Neuronal stem cell (in vitro differentiated cells): ENCODE results near the gene ASPDH.
A peak's percentile ranks its signal among the peaks of the same experiment; 100 is the strongest.
"Not testable (repeated sequence)": the region's sequence is repeated elsewhere in the genome, so short reads cannot be mapped to it uniquely, and the experiment has no call there.

ENCODE experiments used
- DNase-seq: peaks from one replicate; pipeline ENCODE4 v3.0.0-alpha.2; 2013; ENCODE audit warnings: low spot score
- H2AFZ ChIP-seq: one replicate; pipeline ENCODE4 v1.6.1; 2013; ENCODE audit warnings: mild to moderate bottlenecking, low read length, inconsistent platforms
- H2AK5ac ChIP-seq: 2 replicates; pipeline ENCODE4 v1.6.1; 2013; ENCODE audit warnings: low read depth, mild to moderate bottlenecking, inconsistent platforms, low read length, moderate library complexity, mixed read lengths
- H2BK120ac ChIP-seq: 2 replicates; pipeline ENCODE4 v1.6.1; 2013; ENCODE audit warnings: low read depth, mild to moderate bottlenecking, inconsistent platforms, low read length, moderate library complexity, mixed read lengths
- H2BK12ac ChIP-seq: one replicate; pipeline ENCODE4 v1.6.1; 2013; ENCODE audit warnings: low read length, inconsistent platforms
- H2BK15ac ChIP-seq: 2 replicates; pipeline ENCODE4 v1.6.1; 2013; ENCODE audit warnings: mild to moderate bottlenecking, low read length, inconsistent platforms, mixed read lengths
- H2BK5ac ChIP-seq: one replicate; pipeline ENCODE4 v1.6.1; 2013; ENCODE audit warnings: inconsistent platforms, mild to moderate bottlenecking, low read length, moderate library complexity
- H3K14ac ChIP-seq: one replicate; pipeline ENCODE4 v1.6.1; 2013; ENCODE audit warnings: low read length, inconsistent platforms
- H3K18ac ChIP-seq: 2 replicates; pipeline ENCODE4 v1.6.1; 2013; ENCODE audit warnings: low read length, inconsistent platforms
- H3K23ac ChIP-seq: 2 replicates; pipeline ENCODE4 v1.6.1; 2013; ENCODE audit warnings: low read depth, mild to moderate bottlenecking, mixed read lengths, low read length, inconsistent platforms; ENCODE audit not compliant: poor library complexity
- H3K27ac ChIP-seq: replicated peaks from 3 replicates; pipeline ENCODE4 v1.5.1; 2013; ENCODE audit warnings: low read length, inconsistent platforms
- H3K27me3 ChIP-seq, 3 experiments: 2 replicates each; pipeline ENCODE4 v1.6.1; 2013; ENCODE audit warnings: low read length in 3 of 3, mild to moderate bottlenecking in 2 of 3, inconsistent platforms in 1 of 3, low read depth in 1 of 3, mixed read lengths in 1 of 3, moderate library complexity in 1 of 3; ENCODE audit not compliant: control insufficient read depth in 3 of 3, insufficient read depth in 3 of 3
- H3K36me3 ChIP-seq, 2 donors: replicated peaks in 1 of 2; 2 replicates each; pipeline ENCODE4 v1.6.1; 2013; ENCODE audit warnings: low read length in 2 of 2; ENCODE audit not compliant: control insufficient read depth in 2 of 2, insufficient read depth in 2 of 2
- H3K4ac ChIP-seq: 2 replicates; pipeline ENCODE4 v1.6.1; 2013; ENCODE audit warnings: inconsistent platforms, mild to moderate bottlenecking, low read length, moderate library complexity
- H3K4me1 ChIP-seq, 2 donors: 1 replicate in 1 of 2; 2 replicates in 1 of 2; pipeline ENCODE4 v1.6.1; 2013; ENCODE audit warnings: low read length in 2 of 2, low read depth in 1 of 2; ENCODE audit not compliant: control insufficient read depth in 2 of 2, insufficient read depth in 1 of 2
- H3K4me2 ChIP-seq: one replicate; pipeline ENCODE4 v1.6.1; 2013; ENCODE audit warnings: mild to moderate bottlenecking, low read length, inconsistent platforms; ENCODE audit not compliant: insufficient read depth, poor library complexity, severe bottlenecking
- H3K4me3 ChIP-seq, 2 donors: 2 replicates each; pipeline ENCODE4 v1.5.1; 2013; ENCODE audit warnings: low read length in 2 of 2, mild to moderate bottlenecking in 2 of 2, inconsistent platforms in 1 of 2, moderate library complexity in 1 of 2
- H3K79me1 ChIP-seq: one replicate; pipeline ENCODE4 v1.6.1; 2013; ENCODE audit warnings: low read depth, mild to moderate bottlenecking, inconsistent platforms, low read length, moderate library complexity
- H3K9ac ChIP-seq: one replicate; pipeline ENCODE4 v1.6.1; 2013; ENCODE audit warnings: mild to moderate bottlenecking, low read depth, low read length, inconsistent platforms; ENCODE audit not compliant: poor library complexity
- H3K9me3 ChIP-seq, 2 donors: replicated peaks in 1 of 2; 2 replicates each; pipeline versions ENCODE3 to v1.6.1; 2013; ENCODE audit warnings: low read length in 2 of 2, mild to moderate bottlenecking in 2 of 2, inconsistent platforms in 1 of 2, low read depth in 1 of 2, mixed read lengths in 1 of 2, moderate library complexity in 1 of 2; ENCODE audit not compliant: control insufficient read depth in 2 of 2, insufficient read depth in 1 of 2
- H4K8ac ChIP-seq: one replicate; pipeline ENCODE4 v1.6.1; 2013; ENCODE audit warnings: low read depth, mild to moderate bottlenecking, inconsistent platforms, low read length, moderate library complexity
- H4K91ac ChIP-seq: one replicate; pipeline ENCODE4 v1.6.1; 2013; ENCODE audit warnings: low read length, low read depth, mild to moderate bottlenecking, inconsistent platforms; ENCODE audit not compliant: poor library complexity
- WGBS, 2 donors: extraction: QIAGEN DNeasy Blood & Tissue Kit; methylation state at CpG; one replicate each; pipeline ENCODE4 v1.1.7; 2013; ENCODE audit warnings: missing lambda C conversion rate in 2 of 2, mixed read lengths in 1 of 2; ENCODE audit not compliant: insufficient read length in 2 of 2, insufficient replicate concordance in 1 of 2; ENCODE audit errors: extremely low coverage in 2 of 2; 5-methylcytosine and 5-hydroxymethylcytosine counted together

ASPDH gene

GRCh38 chr19:50476224-50476906 is 37.3 kb downstream of the ASPDH start, which contains the start of the genes EMC10 and GARIN5A:
Gene EMC10 (plus strand): TSS chr19:50476507. CDS start chr19:50476545, 38 bp downstream.
Gene GARIN5A (minus strand): TSS chr19:50476848. CDS start chr19:50476388, 460 bp downstream.
- H2BK5ac ChIP-seq = peak within 1 kb of the TSS; percentile 90

GRCh38 chr19:50475736-50476223 is 37.9 kb downstream of the ASPDH start:
- H3K27me3 ChIP-seq = peaks cover 0 to 15% (median 0%) of the 10 kb centered on the region in 3 experiments
- peaks cover 6 to 31% of the 10 kb centered on the region in 2 donors for H3K9me3 ChIP-seq
- H3K79me1 ChIP-seq = peaks cover 7% of the 10 kb centered on the region
- no peak overlapping the region for H3K27ac ChIP-seq
- H3K18ac ChIP-seq = peak overlapping the region; percentile 85
- peak overlapping the region; percentile 53 for H3K4ac ChIP-seq
- no peak overlapping the region for H3K4me3 ChIP-seq
- peak overlapping the region; percentile 12 for H3K23ac ChIP-seq
- H3K4me2 ChIP-seq = no peak overlapping the region
- H2BK15ac ChIP-seq = no peak overlapping the region
- peak overlapping the region; percentile 100 for H2AFZ ChIP-seq
- peak overlapping the region; percentile 90 for H2BK5ac ChIP-seq
- WGBS, 2 donors = no CpG with 5 or more reads among the region's 29 CpGs
- H3K4me1 ChIP-seq = no peaks in the 10 kb centered on the region
- peaks cover 14 to 21% of the 10 kb centered on the region in 2 donors for H3K36me3 ChIP-seq
- no peak for DNase-seq
- H3K14ac ChIP-seq = no peak overlapping the region
- peak overlapping the region; percentile 87 for H2BK120ac ChIP-seq
- no peak overlapping the region for H4K8ac ChIP-seq
- peak overlapping the region; percentile 47 for H2BK12ac ChIP-seq
- no peak overlapping the region for H3K9ac ChIP-seq
- H2AK5ac ChIP-seq = peak overlapping the region; percentile 98
- no peak overlapping the region for H4K91ac ChIP-seq

More at GRCh38 chr19:50476224-50476906, 37.3 kb downstream of the ASPDH start, which contains the start of the genes EMC10 and GARIN5A:
- H3K4me2 ChIP-seq = peak within 1 kb of the TSS; percentile 69
- peaks cover 14 to 25% of the 10 kb centered on the region in 2 donors for H3K36me3 ChIP-seq
- no peak within 1 kb of the TSS for H3K14ac ChIP-seq
- H4K91ac ChIP-seq = no peak within 1 kb of the TSS
- H4K8ac ChIP-seq = no peak within 1 kb of the TSS
- peak within 1 kb of the TSS; percentile 46 to 97 for H3K4me3 ChIP-seq
- H2BK12ac ChIP-seq = peak within 1 kb of the TSS; percentile 47
- no CpG with 5 or more reads among the region's 58 CpGs for WGBS, 2 donors
- H3K9ac ChIP-seq = peak within 1 kb of the TSS; percentile 95
- peaks cover 0 to 15% (median 0%) of the 10 kb centered on the region in 3 experiments for H3K27me3 ChIP-seq
- H3K23ac ChIP-seq = peak within 1 kb of the TSS; percentile 12
- peak within 1 kb of the TSS; percentile 98 for H3K18ac ChIP-seq
- H3K9me3 ChIP-seq = peaks cover 6 to 31% of the 10 kb centered on the region in 2 donors
- peak within 1 kb of the TSS; percentile 79 for H3K27ac ChIP-seq
- peak within 1 kb of the TSS; percentile 87 for H2BK120ac ChIP-seq
- no peaks in the 10 kb centered on the region for H3K4me1 ChIP-seq
- peak; percentile 93 for DNase-seq
- peak within 1 kb of the TSS; percentile 98 for H2AK5ac ChIP-seq
- H3K79me1 ChIP-seq = peaks cover 7% of the 10 kb centered on the region
- H2BK15ac ChIP-seq = peak within 1 kb of the TSS; percentile 21
- peak within 1 kb of the TSS; percentile 100 for H2AFZ ChIP-seq
- H3K4ac ChIP-seq = peak within 1 kb of the TSS; percentile 53

- no peak overlapping the region for H3K27ac ChIP-seq
- peaks cover 7% of the 10 kb centered on the region for H3K79me1 ChIP-seq
- H3K9me3 ChIP-seq = peaks cover 6 to 31% of the 10 kb centered on the region in 2 donors
- peak overlapping the region; percentile 67 for H2BK120ac ChIP-seq
- H3K4me1 ChIP-seq = no peaks in the 10 kb centered on the region
- no peak overlapping the region for H3K14ac ChIP-seq
- no peak overlapping the region for H3K23ac ChIP-seq
- H3K9ac ChIP-seq = no peak overlapping the region
- peak overlapping the region; percentile 35 for H3K18ac ChIP-seq
- H3K4me3 ChIP-seq = no peak overlapping the region
- no peak for DNase-seq
- no peak overlapping the region for H2BK12ac ChIP-seq
- peak overlapping the region; percentile 21 for H2BK15ac ChIP-seq
- no CpG with 5 or more reads among the region's 12 CpGs for WGBS, 2 donors
- H4K91ac ChIP-seq = no peak overlapping the region
- no peak overlapping the region for H3K4ac ChIP-seq
- peak overlapping the region; percentile 81 for H2AK5ac ChIP-seq
- no peak overlapping the region for H4K8ac ChIP-seq
- H2BK5ac ChIP-seq = peak overlapping the region; percentile 87
- H3K36me3 ChIP-seq = peaks cover 14 to 17% of the 10 kb centered on the region in 2 donors
- no peak overlapping the region for H3K4me2 ChIP-seq
- peaks cover 0 to 15% (median 0%) of the 10 kb centered on the region in 3 experiments for H3K27me3 ChIP-seq
- H2AFZ ChIP-seq = no peak overlapping the region
Observed at GRCh38 chr19:50475101-50475568, 38.6 kb downstream of the ASPDH start.

- not testable (repeated sequence) for H3K14ac ChIP-seq, H2AK5ac ChIP-seq, H3K79me1 ChIP-seq, H2BK12ac ChIP-seq, H3K9ac ChIP-seq, H3K4me1 ChIP-seq, H3K27ac ChIP-seq, DNase-seq, H2BK5ac ChIP-seq, H4K91ac ChIP-seq, H3K23ac ChIP-seq, H4K8ac ChIP-seq, H3K36me3 ChIP-seq, H3K4me3 ChIP-seq, H3K18ac ChIP-seq, H2BK120ac ChIP-seq, H3K4me2 ChIP-seq, H3K4ac ChIP-seq, H2BK15ac ChIP-seq, H2AFZ ChIP-seq
- Histone ChIP-seq H3K9me3 (peaks cover 3 to 16% of the 10 kb centered on the region in 2 donors), H3K27me3 (peaks cover 0 to 22% (median 0%) of the 10 kb centered on the region in 3 experiments)
- no CpG with 5 or more reads among the region's 3 CpGs for WGBS, 2 donors
Observed at GRCh38 chr19:50473336-50473735, 40.4 kb downstream of the ASPDH start.
